Measurements from ENCODE around the gene SLC12A1. TPM values are rescaled to one million over a fixed set of nuclear protein-coding genes. Genes with fewer than 3 reads are reported as not detected.

The SLC12A1 gene
- total and polyA plus RNA-seq, 11 donors, result not detected

DNA sequence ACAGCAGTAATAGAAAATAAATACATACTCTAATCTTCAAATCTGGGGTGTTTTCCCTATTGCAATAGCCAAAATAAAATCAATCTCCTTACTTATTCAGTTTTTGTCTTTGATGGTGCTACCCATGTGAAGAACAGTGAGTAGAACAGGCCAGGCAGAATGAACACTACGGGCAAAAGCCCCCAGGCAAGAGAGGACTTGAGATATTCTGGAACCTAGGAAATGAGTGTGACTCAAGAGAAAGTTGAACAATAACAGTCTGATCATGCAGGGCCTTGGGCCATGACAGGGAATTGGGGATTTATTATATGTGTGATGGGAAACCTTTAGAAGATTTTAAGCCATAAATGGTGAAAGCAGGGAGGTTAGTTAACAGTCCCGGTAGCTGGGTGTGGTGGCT, 111.1 kb downstream of the SLC12A1 start:
- Histone ChIP-seq H3K9me3 (no peaks in the 10 kb centered on the region), H3K4me1 (no peaks in the 10 kb centered on the region), H3K36me3 (no peaks in the 10 kb centered on the region), H3K4me3 (no peak overlapping the region), H3K27me3 (no peaks in the 10 kb centered on the region), H3K27ac (no peak overlapping the region)
- WGBS, 4 donors, result 87 to 94% (median 92%) methylated on average over 2 of the region's 2 CpGs
- no peak for DNase-seq
- no peak for TF ChIP-seq CTCF (IDR thresholded peaks at IDR 0.05)
- no peak for TF ChIP-seq POLR2A (IDR thresholded peaks at IDR 0.05)
- intact Hi-C loops (cut with DNase I), result no loop called here
- no peak for ATAC-seq

DNA sequence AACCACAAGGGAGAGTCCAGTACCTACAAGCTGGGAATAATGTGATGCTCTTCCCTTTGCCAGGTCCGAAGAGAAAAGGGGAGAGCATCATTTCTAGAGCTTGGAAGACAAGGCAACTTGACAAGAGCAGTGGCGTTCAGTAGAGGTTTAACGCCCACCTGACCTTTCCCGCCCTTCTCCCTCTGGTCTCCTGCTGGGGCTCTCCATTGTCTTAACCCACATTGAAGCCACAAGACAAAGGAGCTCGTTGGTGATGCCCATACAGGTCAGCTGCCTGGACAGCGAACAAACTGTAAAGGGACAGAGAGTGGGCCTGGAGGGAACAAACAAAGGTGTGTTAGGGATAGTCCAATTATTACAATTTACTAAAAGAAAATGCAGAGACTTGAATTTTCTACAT, 112.0 kb downstream of the SLC12A1 start:
- WGBS, 4 donors, result 64 to 75% (median 70%) methylated on average over 6 of the region's 6 CpGs
- TF ChIP-seq POLR2A (IDR thresholded peaks at IDR 0.05) (no peak), CTCF (IDR thresholded peaks at IDR 0.05) (no peak)
- intact Hi-C loops (cut with DNase I), result no loop called here
- Histone ChIP-seq H3K4me3 (no peak overlapping the region), H3K36me3 (no peaks in the 10 kb centered on the region), H3K27ac (no peak overlapping the region), H3K9me3 (no peaks in the 10 kb centered on the region), H3K4me1 (no peaks in the 10 kb centered on the region), H3K27me3 (no peaks in the 10 kb centered on the region)
- DNase-seq, result no peak
- ATAC-seq, result no peak

GRCh38 chr15:48323294-48323693, 117.2 kb downstream of the SLC12A1 start:
- 93 to 96% (median 95%) methylated on average over 7 of the region's 7 CpGs for WGBS, 4 donors
- no peaks in the 10 kb centered on the region for H3K9me3 ChIP-seq
- no peak for DNase-seq
- TF ChIP-seq CTCF (IDR thresholded peaks at IDR 0.05) (no peak), POLR2A (IDR thresholded peaks at IDR 0.05) (no peak)
- H3K36me3 ChIP-seq, result no peaks in the 10 kb centered on the region
- H3K27ac ChIP-seq, result no peak overlapping the region
- no peaks in the 10 kb centered on the region for H3K27me3 ChIP-seq
- intact Hi-C loops (cut with DNase I), result no loop called here
- no peaks in the 10 kb centered on the region for H3K4me1 ChIP-seq
- no peak for ATAC-seq
- H3K4me3 ChIP-seq, result no peak overlapping the region

DNA sequence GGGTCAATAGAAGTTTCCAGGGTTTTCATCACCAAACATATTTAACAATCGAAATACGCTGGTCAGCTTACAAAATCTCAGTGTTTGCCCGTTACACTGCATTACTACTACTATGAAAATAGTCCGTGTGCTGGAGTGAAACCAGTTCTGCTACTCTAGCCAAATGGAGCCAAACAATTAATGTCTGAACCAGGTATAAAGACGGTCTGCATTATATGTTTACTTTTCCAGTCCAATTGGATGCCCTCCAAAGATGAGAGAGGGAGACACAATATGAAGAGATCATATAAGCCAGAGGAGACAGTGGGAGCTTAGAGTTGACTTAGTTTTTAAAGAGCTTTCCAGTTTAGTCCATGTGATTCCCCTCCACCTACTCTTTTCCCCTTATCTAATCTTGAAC, 118.8 kb downstream of the SLC12A1 start:
- TF ChIP-seq POLR2A (IDR thresholded peaks at IDR 0.05) (no peak), CTCF (IDR thresholded peaks at IDR 0.05) (no peak)
- ATAC-seq (no peak), DNase-seq (no peak)
- Histone ChIP-seq H3K9me3 (no peaks in the 10 kb centered on the region), H3K27me3 (no peaks in the 10 kb centered on the region), H3K4me3 (no peak overlapping the region), H3K4me1 (peaks cover 0 to 4% (median under 1%) of the 10 kb centered on the region in 12 donors), H3K27ac (no peak overlapping the region), H3K36me3 (no peaks in the 10 kb centered on the region)
- whole genome bisulfite sequencing, 4 donors, result 74 to 76% (median 75%) methylated on average over 5 of the region's 5 CpGs
- intact Hi-C loops (cut with DNase I), result no loop called here

Data from heart left ventricle (tissue), 16 donors.